NCI-H1105 (cell line): ENCODE data around the gene AFF3.
A peak's percentile ranks its signal among the peaks of the same experiment; 100 is the strongest.

Experiments
- DNase-seq: peaks from one replicate; lab custom pipeline; 2025; lab: John Stamatoyannopoulos, UW

Gene AFF3

GRCh38 chr2:99883358-99883757, 259.0 kb downstream of the AFF3 start:
- DNase-seq = no peak

GRCh38 chr2:99881901-99882591, 260.3 kb downstream of the AFF3 start:
- peak; percentile 37 for DNase-seq

- DNase-seq = peak; percentile 47
Measured at GRCh38 chr2:99880964-99881294, 261.5 kb downstream of the AFF3 start.

GRCh38 chr2:99880148-99880963, 262.0 kb downstream of the AFF3 start:
- DNase-seq = no peak

DNA sequence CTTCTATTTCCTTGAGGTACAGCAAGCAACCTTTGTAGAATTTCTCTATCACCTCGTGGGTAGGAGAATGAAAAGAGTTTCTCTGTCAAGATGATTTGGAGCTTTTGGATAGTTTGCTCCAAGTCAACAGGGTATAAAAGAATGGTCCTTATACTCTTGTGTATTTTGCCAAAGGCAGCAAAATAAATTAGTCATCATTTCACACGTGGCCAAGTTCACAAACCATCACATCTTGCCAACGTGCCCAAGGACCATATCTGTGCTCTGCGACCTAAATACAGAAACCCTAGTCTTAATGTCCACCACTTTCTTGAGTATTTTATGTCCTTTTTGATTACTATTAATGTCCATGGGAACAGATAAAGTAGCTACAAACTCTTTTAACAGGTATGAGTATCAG, 262.9 kb downstream of the AFF3 start:
- DNase-seq = no peak

DNA sequence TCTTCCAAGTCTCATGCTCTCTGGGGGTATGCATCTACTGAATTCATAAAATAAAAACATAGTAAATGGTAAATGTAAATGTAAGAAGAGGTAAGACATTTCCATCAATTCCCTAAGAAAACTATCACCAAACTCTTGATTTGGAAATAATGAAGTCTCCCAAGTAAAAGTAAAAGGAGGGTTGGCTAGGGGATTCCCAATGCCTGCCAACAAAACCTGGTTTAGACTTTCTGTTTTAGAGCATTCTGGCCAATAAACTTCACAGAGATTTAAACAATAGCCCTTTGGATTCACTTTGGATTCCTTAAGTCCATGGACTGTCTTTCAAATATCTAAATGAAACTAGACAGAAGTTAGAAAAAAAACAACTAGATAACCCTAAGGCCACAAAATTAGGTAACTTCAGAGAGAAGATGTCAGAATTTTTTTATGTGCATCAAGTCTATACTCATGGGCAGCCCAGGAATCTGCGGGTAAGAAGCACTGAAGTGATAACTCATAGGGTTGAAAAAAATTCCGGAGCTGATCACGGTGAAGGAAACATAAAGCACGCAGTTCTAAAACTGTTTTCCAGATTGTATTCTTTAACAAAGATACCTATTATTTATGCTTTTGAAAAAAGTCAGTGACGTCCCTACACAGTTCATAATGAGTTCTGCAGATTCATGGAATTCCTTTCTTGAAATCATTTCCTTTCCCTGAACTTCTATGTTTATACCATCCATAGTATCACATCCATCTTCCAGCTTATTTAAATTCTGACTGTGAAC, 263.6 kb downstream of the AFF3 start:
- no peak for DNase-seq

DNA sequence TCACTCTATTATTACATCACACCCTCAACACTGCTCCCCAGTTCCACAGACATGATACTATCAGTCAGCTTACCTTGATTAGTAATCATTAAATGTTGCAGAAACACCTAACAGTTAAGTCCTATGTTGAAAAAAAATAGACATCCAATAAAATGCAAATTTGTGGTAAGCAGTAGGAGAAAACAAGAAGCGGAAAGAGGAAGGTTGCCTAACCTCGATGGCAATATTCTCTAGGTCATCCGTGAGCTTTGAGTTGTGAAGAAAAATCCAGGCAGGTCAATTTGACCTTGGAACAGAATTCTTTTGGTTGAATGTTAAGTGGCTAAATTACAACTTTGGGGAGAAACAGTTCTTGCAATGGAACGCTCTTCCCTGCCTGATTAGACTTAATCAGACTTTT, 264.4 kb downstream of the AFF3 start:
- DNase-seq = no peak

DNA sequence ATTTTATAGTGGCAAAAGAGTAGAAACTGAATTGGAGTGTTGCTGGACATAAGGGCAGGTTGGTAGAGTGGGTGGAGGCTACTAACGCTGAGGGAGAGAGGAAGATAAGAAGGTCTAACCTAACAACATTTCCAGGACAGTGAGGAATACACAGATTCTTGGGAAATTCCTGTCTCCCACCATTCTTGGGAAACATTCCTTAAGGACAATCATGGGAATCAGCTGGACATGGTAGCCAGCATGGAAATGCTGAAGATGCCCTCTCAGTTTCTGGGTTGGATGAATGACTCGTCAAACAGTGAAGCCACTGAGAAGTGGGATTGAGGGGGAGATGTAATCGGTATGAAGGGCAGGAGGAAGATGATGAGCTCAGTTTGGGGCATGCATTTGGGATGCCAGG, 265.4 kb downstream of the AFF3 start:
- DNase-seq = no peak

GRCh38 chr2:99875627-99876201, 266.7 kb downstream of the AFF3 start:
- no peak for DNase-seq

DNA sequence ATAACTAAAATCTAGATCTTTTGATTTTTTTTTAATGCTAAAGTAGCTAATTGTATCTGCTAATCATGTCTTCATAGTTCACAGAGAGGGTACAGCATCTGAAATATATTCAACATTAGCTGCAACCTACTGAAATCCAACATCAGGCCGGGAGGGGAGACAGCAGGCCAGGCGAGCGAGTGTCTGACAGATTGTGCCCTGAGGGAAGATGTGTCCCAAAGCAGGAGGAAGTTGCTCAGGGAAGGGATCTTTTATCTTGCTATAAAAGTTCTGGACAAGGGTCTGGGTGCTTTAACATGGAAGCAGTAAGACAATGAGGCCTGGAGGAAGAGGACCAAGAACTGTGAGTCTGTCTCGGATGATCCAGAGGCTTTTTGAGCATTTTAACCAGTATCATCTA, 274.1 kb downstream of the AFF3 start:
- DNase-seq = no peak

DNA sequence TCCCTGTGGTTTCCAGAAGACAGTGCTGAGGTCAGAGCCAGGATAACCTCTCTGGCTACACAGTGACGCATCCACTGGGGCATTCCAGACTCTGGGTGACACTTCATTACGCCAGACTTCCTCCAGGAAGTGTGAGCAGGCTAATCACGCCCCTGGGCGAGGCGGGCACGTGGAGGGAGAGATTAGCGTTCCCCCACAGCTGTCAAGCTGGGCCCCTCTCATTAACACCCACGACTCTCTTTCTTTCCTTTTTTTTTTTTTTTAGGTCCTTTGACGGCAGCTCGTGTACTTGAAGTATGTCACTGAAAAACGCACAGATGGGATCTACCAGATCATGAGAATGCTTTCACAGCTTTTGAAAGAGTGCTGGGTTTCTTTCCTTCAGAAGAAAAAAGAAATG, 274.6 kb downstream of the AFF3 start:
- no peak for DNase-seq

DNA sequence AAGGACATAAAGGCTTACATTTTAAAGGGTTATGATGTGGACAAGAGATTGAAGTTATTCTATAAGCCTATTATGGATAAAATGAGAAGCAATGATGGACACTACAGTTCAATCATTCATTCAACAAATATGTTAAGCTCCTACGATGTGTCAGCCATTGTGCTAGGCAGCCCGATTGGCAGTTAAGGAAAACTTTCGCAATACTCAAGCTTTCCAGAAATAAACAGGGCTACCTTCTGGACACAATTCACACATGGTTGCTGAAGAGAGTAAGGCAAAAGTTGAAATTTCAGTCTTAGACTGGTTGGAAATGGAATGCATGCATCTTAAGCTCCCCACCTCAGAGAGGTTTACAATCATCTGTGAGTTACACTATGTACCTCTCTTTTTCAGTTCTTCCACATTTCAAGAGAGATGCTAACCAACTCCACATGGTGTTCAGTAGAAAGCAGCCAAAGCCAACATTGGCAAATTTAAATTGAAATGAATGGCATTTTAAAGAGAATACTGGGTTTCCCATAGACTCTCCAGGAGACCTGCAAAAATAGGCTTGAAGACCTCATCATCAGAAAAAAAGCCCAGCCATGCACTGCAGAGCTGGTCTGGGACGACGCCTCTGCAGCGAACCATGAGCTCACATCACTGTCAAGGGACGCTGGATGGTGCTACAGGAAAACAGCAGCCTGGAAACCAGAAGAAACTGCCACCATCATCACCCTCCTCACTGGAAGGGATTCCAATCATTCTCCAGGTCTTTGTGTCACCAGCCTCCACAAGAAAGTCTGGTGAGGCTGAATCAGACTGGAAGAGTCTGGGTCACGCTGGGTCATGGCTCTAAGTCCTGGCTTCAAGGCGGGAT, 276.3 kb downstream of the AFF3 start:
- DNase-seq = no peak

GRCh38 chr2:99864561-99865553, 277.5 kb downstream of the AFF3 start:
- DNase-seq = no peak

GRCh38 chr2:99863903-99864270, 278.5 kb downstream of the AFF3 start:
- DNase-seq = no peak

DNA sequence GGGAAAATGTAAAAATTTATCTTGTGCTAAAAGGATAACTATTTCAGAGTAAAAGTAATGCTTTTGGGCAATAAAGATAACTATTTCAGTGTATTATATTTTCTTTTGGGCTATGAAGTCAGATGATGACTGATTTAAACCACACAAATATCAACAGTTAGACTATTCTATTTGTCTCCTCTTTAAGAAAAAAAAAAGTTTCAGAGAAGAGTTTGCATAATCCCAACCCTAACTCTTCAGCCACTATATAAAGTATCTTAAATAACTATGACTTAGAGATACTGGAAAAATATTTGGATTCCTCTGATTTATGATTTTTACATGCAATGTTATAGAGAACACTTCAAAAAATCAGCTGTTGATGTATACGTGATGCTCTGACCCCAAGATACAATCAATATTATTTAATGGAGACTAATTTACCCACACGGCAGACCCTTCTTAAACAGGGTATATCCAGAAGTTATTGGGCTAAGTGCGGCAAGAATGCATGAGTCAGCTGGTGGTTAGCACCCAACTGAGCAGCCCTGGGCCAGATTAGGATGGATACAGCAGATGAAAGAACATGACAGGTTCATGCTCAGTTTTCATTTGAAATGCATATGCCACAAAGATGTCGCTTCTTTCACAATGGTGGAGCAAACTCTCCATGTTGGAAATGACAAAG, 279.0 kb downstream of the AFF3 start:
- DNase-seq = no peak

- DNase-seq = no peak
Measured at GRCh38 chr2:99862566-99862965, 279.8 kb downstream of the AFF3 start.

- DNase-seq = no peak
Measured at GRCh38 chr2:99861376-99861760, 281.0 kb downstream of the AFF3 start.

- DNase-seq = no peak
Measured at GRCh38 chr2:99860720-99861375, 281.5 kb downstream of the AFF3 start.

DNA sequence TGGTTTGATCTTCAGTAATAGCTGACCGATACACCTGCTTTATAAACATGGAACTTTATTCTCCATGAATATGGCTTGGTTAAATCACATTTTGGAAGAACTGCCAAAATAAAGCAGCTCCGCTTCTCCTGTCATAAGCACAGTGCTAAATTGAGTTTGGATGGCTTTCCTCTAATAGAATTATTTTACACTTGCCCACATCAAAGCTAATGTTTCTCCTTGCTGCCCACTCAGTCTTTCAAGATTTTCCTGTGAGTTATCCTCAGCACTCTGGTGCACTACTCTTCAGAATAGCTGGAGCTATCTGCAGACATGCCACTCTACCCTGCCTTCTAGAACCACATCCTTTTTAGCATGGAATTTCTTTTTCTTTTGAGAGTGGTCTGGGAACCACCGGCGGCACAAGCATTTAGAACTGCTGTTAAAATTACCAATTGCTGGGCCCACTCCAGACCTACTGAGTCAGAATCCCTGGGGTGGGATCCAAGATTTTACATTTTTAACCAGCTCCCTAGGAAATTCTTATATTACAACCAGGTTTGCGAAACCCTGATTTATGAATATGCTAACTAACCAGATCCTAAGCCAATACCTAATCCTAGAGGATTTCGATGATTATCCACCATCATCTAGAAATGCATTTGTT, 283.3 kb downstream of the AFF3 start:
- no peak for DNase-seq
